ENCODE data around the gene FAM156B. TPM values are rescaled to one million over a fixed set of nuclear protein-coding genes. Genes with fewer than 3 reads are reported as not detected.
"Not testable (repeated sequence)": the region's sequence is repeated elsewhere in the genome, so short reads cannot be mapped to it uniquely, and the experiment has no call there.

Gene FAM156B
- total RNA-seq, 1 donor from 2014 or later, result 21.9 TPM

- H3K27me3 ChIP-seq (ENCODE audit: control insufficient read depth in 3 of 3, insufficient read depth in 3 of 3, low read length in 3 of 3); H3K9me3 ChIP-seq (ENCODE audit: control insufficient read depth in 3 of 3, low read length in 3 of 3); H3K36me3 ChIP-seq (ENCODE audit: control insufficient read depth in 3 of 3, insufficient read depth in 3 of 3, low read length in 3 of 3); H3K4me3 ChIP-seq (ENCODE audit: low read length in 3 of 3); H3K27ac ChIP-seq (ENCODE audit: low read depth, low read length); H3K4me1 ChIP-seq (ENCODE audit: control insufficient read depth in 3 of 3, insufficient read depth in 3 of 3, low read length in 3 of 3); H3K9ac ChIP-seq (ENCODE audit: low read depth in 1 of 3, low read length in 3 of 3): not testable (repeated sequence)
Measured at GRCh38 chrX:52948265-52948664, 51.1 kb downstream of the FAM156B start.

GRCh38 chrX:52949325-52949724, 52.2 kb downstream of the FAM156B start:
- H3K27me3 ChIP-seq (ENCODE audit: control insufficient read depth in 3 of 3, insufficient read depth in 3 of 3, low read length in 3 of 3); H3K36me3 ChIP-seq (ENCODE audit: control insufficient read depth in 3 of 3, insufficient read depth in 3 of 3, low read length in 3 of 3); H3K4me3 ChIP-seq (ENCODE audit: low read length in 3 of 3); H3K9ac ChIP-seq (ENCODE audit: low read depth in 1 of 3, low read length in 3 of 3); H3K9me3 ChIP-seq (ENCODE audit: control insufficient read depth in 3 of 3, low read length in 3 of 3); H3K4me1 ChIP-seq (ENCODE audit: control insufficient read depth in 3 of 3, insufficient read depth in 3 of 3, low read length in 3 of 3); H3K27ac ChIP-seq (ENCODE audit: low read depth, low read length): not testable (repeated sequence)

GRCh38 chrX:52949884-52950283, 52.8 kb downstream of the FAM156B start:
- not testable (repeated sequence) for H3K27me3 ChIP-seq (ENCODE audit: control insufficient read depth in 3 of 3, insufficient read depth in 3 of 3, low read length in 3 of 3); H3K4me1 ChIP-seq (ENCODE audit: control insufficient read depth in 3 of 3, insufficient read depth in 3 of 3, low read length in 3 of 3); H3K9me3 ChIP-seq (ENCODE audit: control insufficient read depth in 3 of 3, low read length in 3 of 3); H3K36me3 ChIP-seq (ENCODE audit: control insufficient read depth in 3 of 3, insufficient read depth in 3 of 3, low read length in 3 of 3); H3K4me3 ChIP-seq (ENCODE audit: low read length in 3 of 3); H3K27ac ChIP-seq (ENCODE audit: low read depth, low read length); H3K9ac ChIP-seq (ENCODE audit: low read depth in 1 of 3, low read length in 3 of 3)

Other genes with a start within 250 kb of the FAM156B start
- gene SSX7, start 242.4 kb upstream of the FAM156B start, total RNA-seq, result not detected
- gene SSX2, start 190.2 kb upstream of the FAM156B start, total RNA-seq, result not detected
- gene SSX2B, start 146.1 kb upstream of the FAM156B start, total RNA-seq, result not detected
- gene SPANXN5, start 99.9 kb upstream of the FAM156B start, total RNA-seq, result not detected
- gene XAGE5, start 86.0 kb upstream of the FAM156B start, total RNA-seq, result not detected
- not detected for gene XAGE3, start 29.2 kb upstream of the FAM156B start, total RNA-seq
- 3.7 TPM for gene FAM156A, start 61.2 kb downstream of the FAM156B start, total RNA-seq
- 2.1 TPM for gene GPR173, start 151.5 kb downstream of the FAM156B start, total RNA-seq
- 7.3 TPM for gene TSPYL2, start 185.0 kb downstream of the FAM156B start, total RNA-seq
- gene KANTR, start 196.8 kb downstream of the FAM156B start, total RNA-seq, result 12.0 TPM

Data from skeletal muscle tissue (tissue), 4 donors.